BJ (cell line): ENCODE data around the gene MOV10L1. TPM values are rescaled to one million over a fixed set of nuclear protein-coding genes. Genes with fewer than 3 reads are reported as not detected.
A peak's percentile ranks its signal among the peaks of the same experiment; 100 is the strongest.

Experiments used
- CTCF ChIA-PET: fragments of 350-600 bp; formaldehyde crosslinking; extraction: SDS; loops from one replicate; lab custom pipeline; 2021; ENCODE audit warnings: antibody characterized with exemption, inconsistent platforms; lab: Yijun Ruan, JAX
- POLR2A ChIA-PET: fragments of 300-600 bp; sonication (Branson Sonifier 250); formaldehyde crosslinking; extraction: SDS; loops from one replicate; lab custom pipeline; 2021; ENCODE audit warnings: antibody characterized with exemption; lab: Charles Lee
- DNase-seq: peaks from one replicate; pipeline ENCODE4 v3.0.0-alpha.2; 2011; ENCODE audit warnings: low read depth
- H3K27me3 ChIP-seq: 2 replicates; pipeline ENCODE4 v1.6.0; 2011; ENCODE audit warnings: low read length; ENCODE audit not compliant: control insufficient read depth, insufficient read depth
- H3K36me3 ChIP-seq: 2 replicates; pipeline ENCODE4 v1.5.1; 2011; ENCODE audit warnings: low read length; ENCODE audit not compliant: control insufficient read depth, insufficient read depth
- H3K4me3 ChIP-seq: 2 replicates; pipeline ENCODE4 v1.5.1; 2011; ENCODE audit warnings: low read depth, mild to moderate bottlenecking, control low read depth, low read length
- polyA plus RNA-seq: library from polyadenylated mRNA; depleted of rRNA; stranded (reverse); fragments of >200 nt; gene quantifications from 2 replicates; pipeline ENCODE4 v1.2.3, GENCODE V29; 2011
- TF ChIP-seq, protein P1 (sequence below): IDR thresholded peaks from 2 replicates; pipeline ENCODE4 v1.5.1; 2011; ENCODE audit warnings: low read depth, mild to moderate bottlenecking, control low read depth, inconsistent platforms, low read length, moderate library complexity; ENCODE audit not compliant: insufficient read depth

MOV10L1 gene
- polyA plus RNA-seq, 1 experiment, result 6.6 TPM

DNA sequence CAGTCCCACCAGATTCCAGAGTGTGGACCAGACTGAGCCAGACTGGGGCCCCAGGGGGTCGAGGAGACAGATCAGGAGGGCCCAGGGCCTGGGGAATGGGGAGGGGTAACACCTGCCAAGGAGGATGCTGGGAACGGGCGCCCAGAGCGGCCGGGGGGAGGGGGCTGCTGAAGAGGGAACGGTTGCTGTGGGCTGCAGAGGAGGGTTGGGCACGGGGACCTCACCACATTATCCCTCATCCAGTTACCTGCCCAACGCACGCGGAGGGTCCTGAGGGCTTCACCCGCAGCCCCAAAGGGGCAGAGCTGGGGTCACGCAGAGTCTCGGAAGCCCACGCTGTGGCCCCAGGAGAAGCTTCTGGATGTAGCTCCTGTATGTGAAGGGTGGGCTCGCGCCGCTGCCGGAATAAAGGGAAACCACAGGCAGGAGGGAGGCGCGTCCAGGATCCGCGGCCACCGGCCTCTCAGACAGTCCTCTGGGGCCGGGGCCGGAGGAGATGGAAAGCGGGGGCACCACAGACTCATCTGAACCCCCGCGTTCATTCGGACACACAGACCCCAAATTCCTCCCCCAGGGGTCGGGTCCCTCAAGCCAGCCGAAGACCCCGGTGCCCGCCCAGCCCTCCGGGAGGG, 110.1 kb downstream of the MOV10L1 start:
- TF ChIP-seq, protein P1, sequence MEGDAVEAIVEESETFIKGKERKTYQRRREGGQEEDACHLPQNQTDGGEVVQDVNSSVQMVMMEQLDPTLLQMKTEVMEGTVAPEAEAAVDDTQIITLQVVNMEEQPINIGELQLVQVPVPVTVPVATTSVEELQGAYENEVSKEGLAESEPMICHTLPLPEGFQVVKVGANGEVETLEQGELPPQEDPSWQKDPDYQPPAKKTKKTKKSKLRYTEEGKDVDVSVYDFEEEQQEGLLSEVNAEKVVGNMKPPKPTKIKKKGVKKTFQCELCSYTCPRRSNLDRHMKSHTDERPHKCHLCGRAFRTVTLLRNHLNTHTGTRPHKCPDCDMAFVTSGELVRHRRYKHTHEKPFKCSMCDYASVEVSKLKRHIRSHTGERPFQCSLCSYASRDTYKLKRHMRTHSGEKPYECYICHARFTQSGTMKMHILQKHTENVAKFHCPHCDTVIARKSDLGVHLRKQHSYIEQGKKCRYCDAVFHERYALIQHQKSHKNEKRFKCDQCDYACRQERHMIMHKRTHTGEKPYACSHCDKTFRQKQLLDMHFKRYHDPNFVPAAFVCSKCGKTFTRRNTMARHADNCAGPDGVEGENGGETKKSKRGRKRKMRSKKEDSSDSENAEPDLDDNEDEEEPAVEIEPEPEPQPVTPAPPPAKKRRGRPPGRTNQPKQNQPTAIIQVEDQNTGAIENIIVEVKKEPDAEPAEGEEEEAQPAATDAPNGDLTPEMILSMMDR, result no peak
- Histone ChIP-seq H3K4me3 (peak overlapping the region; percentile 61), H3K36me3 (peaks cover 18% of the 10 kb centered on the region), H3K27me3 (no peaks in the 10 kb centered on the region)
- ChIA-PET CTCF (no interaction called here), POLR2A (no interaction called here)
- no peak for DNase-seq

- CTCF ChIA-PET, result interaction anchor here (1.0 to 1.1 kb wide), 2 partner anchors 10 to 297 kb away, joined by 4 to 5 read pairs; no protein-coding TSS in a partner anchor
- TF ChIP-seq, protein P1, result no peak
- peak within 1 kb of the TSS; percentile 61 for H3K4me3 ChIP-seq
- no peaks in the 10 kb centered on the region for H3K27me3 ChIP-seq
- no peak for DNase-seq
- POLR2A ChIA-PET, result no interaction called here
- H3K36me3 ChIP-seq, result peaks cover 16% of the 10 kb centered on the region
Measured at GRCh38 chr22:50200461-50201190, 110.8 kb downstream of the MOV10L1 start, which contains the start of gene SELENOO. SELENOO (plus strand) TSS chr22:50201011; CDS start chr22:50201037, 26 bp downstream.

GRCh38 chr22:50201191-50202129, 111.7 kb downstream of the MOV10L1 start:
- CTCF ChIA-PET, result interaction anchor here (1.0 to 1.1 kb wide), 2 partner anchors 9 to 297 kb away, joined by 4 to 5 read pairs; no protein-coding TSS in a partner anchor
- POLR2A ChIA-PET, result no interaction called here
- Histone ChIP-seq H3K4me3 (peak overlapping the region; percentile 61), H3K36me3 (peaks cover 14% of the 10 kb centered on the region), H3K27me3 (no peaks in the 10 kb centered on the region)
- no peak for DNase-seq
- TF ChIP-seq, protein P1, result no peak

DNA sequence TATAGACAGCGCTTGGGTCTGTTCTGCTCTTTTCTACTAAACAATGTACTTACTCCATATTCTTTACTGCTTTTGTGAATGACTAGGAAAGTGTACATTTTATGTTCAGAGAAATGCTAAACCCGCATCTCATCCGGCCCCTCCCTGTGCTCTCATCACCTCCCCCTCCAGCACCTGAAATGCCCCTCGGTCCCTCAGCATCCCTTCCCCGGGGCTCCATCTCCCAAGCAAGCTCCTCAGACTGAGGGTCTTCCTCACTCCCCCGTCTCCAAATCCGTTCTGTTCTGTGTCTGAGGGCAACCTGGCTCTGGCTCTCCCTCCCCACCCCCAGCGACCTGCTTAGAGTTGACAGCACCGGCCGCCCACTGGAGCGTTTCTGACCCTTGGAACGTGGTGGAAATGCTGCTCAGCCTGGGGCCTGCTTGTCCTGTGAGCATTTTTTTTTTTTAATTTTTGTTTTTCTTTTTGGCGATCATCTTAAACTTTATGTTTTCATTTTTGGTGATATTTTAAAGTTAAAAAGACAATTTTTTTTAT, 112.4 kb downstream of the MOV10L1 start:
- CTCF ChIA-PET, result no interaction called here
- Histone ChIP-seq H3K4me3 (peak overlapping the region; percentile 61), H3K27me3 (no peaks in the 10 kb centered on the region), H3K36me3 (peaks cover 12% of the 10 kb centered on the region)
- TF ChIP-seq, protein P1, result no peak
- POLR2A ChIA-PET, result no interaction called here
- no peak for DNase-seq
